ENCODE data around the gene SIK2. TPM values are rescaled to one million over a fixed set of nuclear protein-coding genes. Genes with fewer than 3 reads are reported as not detected.

The SIK2 gene
- total and polyA plus RNA-seq, 9 of the 15 experiments (the other 6 are each of a cell fraction or from before 2014, with no cell fraction given) = 0.74 to 11.6 (median 3.8) TPM

DNA sequence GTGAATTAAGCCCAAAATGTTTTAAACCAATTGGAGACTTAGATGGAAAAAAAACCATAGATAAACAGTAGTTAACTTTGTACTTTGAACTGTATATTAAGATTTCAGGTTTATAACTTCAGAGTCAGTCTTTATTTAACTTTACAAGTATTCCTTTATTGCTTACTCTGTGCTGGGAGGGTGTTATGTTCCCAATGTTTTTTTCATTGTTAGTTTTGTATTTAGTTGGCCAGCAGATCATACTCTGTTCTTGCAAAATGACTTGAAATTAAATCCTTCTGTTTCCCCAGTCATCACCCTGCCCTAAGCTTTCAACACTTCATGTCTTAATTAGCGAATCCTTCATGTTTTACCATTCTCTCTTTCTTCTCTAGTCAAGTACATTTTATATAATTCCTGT, 25.3 kb downstream of the SIK2 start:
- Histone ChIP-seq H3K9me3 (replicated peaks; ENCODE audit: control insufficient read depth, insufficient read depth, low read depth, low read length) (no peaks in the 10 kb centered on the region), H3K9me1 (ENCODE audit: control insufficient read depth, insufficient read depth, low read length) (no peaks in the 10 kb centered on the region), H3K4me1 (replicated peaks in 1 of 2; ENCODE audit: control insufficient read depth in 2 of 2, insufficient read depth in 2 of 2, low read length in 2 of 2) (peaks cover 0 to 3% of the 10 kb centered on the region in 2 experiments; a peak in 1 of 5 replicates), H3K27me3 (ENCODE audit: control insufficient read depth in 2 of 2, insufficient read depth in 2 of 2, low read length in 2 of 2) (no peaks in the 10 kb centered on the region), H3K4me3 (no peak overlapping the region), H3K9ac (ENCODE audit: insufficient read depth in 1 of 2, low read depth in 2 of 2, low read length in 2 of 2) (no peak overlapping the region), H3K4me2 (ENCODE audit: insufficient read depth, low read length) (no peak overlapping the region), H3K27ac (ENCODE audit: extremely low read depth, low read depth, low read length) (no peak overlapping the region), H3K36me3 (ENCODE audit: control insufficient read depth, insufficient read depth, low read length) (peaks cover 7% of the 10 kb centered on the region; the same call in 1 of the 3 replicates), H4K20me1 (replicated peaks; ENCODE audit: control insufficient read depth, insufficient read depth, low read length) (no peaks in the 10 kb centered on the region), H2AFZ (ENCODE audit: low read depth, low read length) (no peak overlapping the region), H3K79me2 (ENCODE audit: control insufficient read depth, insufficient read depth, low read length) (no peaks in the 10 kb centered on the region)
- intact Hi-C loops (cut with micrococcal nuclease) (no loop called here), in situ Hi-C loops (cut with MboI) (no loop called here)
- ATAC-seq = no peak
- POLR2A ChIA-PET = no interaction called here
- no peak for DNase-seq (ENCODE audit: extremely low read depth in 1 of 4, low spot score in 3 of 4)
- no peak for FAIRE-seq
- CTCF ChIA-PET (ENCODE audit: low intra/inter-chr PET ratio) = no interaction called here
- no TSS peak for BruUV-seq (replicated peaks)
- WGBS (ENCODE audit: insufficient coverage, low coverage, missing lambda C conversion rate) = 93% methylated on average over 1 of the region's 1 CpG
- TF ChIP-seq EP300 (IDR thresholded peaks at IDR 0.05; ENCODE audit: low read length) (no peak), ZSCAN29 (IDR thresholded peaks at IDR 0.05) (no peak), ARNT (IDR thresholded peaks at IDR 0.05) (no peak), NR2C2 (CRISPR knock-in tag; IDR thresholded peaks at IDR 0.05) (no peak), NR2C2 (tag; IDR thresholded peaks at IDR 0.05) (no peak), ZKSCAN3 (CRISPR knock-in tag; IDR thresholded peaks at IDR 0.05) (no peak)
- TF ChIP-seq, protein P1, sequence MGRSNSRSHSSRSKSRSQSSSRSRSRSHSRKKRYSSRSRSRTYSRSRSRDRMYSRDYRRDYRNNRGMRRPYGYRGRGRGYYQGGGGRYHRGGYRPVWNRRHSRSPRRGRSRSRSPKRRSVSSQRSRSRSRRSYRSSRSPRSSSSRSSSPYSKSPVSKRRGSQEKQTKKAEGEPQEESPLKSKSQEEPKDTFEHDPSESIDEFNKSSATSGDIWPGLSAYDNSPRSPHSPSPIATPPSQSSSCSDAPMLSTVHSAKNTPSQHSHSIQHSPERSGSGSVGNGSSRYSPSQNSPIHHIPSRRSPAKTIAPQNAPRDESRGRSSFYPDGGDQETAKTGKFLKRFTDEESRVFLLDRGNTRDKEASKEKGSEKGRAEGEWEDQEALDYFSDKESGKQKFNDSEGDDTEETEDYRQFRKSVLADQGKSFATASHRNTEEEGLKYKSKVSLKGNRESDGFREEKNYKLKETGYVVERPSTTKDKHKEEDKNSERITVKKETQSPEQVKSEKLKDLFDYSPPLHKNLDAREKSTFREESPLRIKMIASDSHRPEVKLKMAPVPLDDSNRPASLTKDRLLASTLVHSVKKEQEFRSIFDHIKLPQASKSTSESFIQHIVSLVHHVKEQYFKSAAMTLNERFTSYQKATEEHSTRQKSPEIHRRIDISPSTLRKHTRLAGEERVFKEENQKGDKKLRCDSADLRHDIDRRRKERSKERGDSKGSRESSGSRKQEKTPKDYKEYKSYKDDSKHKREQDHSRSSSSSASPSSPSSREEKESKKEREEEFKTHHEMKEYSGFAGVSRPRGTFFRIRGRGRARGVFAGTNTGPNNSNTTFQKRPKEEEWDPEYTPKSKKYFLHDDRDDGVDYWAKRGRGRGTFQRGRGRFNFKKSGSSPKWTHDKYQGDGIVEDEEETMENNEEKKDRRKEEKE (IDR thresholded peaks at IDR 0.05; ENCODE audit: borderline replicate concordance in 1 of 2, control insufficient read depth in 1 of 2, low read depth in 2 of 2, low read length in 1 of 2) = no peak
- TF ChIP-seq, protein P2, sequence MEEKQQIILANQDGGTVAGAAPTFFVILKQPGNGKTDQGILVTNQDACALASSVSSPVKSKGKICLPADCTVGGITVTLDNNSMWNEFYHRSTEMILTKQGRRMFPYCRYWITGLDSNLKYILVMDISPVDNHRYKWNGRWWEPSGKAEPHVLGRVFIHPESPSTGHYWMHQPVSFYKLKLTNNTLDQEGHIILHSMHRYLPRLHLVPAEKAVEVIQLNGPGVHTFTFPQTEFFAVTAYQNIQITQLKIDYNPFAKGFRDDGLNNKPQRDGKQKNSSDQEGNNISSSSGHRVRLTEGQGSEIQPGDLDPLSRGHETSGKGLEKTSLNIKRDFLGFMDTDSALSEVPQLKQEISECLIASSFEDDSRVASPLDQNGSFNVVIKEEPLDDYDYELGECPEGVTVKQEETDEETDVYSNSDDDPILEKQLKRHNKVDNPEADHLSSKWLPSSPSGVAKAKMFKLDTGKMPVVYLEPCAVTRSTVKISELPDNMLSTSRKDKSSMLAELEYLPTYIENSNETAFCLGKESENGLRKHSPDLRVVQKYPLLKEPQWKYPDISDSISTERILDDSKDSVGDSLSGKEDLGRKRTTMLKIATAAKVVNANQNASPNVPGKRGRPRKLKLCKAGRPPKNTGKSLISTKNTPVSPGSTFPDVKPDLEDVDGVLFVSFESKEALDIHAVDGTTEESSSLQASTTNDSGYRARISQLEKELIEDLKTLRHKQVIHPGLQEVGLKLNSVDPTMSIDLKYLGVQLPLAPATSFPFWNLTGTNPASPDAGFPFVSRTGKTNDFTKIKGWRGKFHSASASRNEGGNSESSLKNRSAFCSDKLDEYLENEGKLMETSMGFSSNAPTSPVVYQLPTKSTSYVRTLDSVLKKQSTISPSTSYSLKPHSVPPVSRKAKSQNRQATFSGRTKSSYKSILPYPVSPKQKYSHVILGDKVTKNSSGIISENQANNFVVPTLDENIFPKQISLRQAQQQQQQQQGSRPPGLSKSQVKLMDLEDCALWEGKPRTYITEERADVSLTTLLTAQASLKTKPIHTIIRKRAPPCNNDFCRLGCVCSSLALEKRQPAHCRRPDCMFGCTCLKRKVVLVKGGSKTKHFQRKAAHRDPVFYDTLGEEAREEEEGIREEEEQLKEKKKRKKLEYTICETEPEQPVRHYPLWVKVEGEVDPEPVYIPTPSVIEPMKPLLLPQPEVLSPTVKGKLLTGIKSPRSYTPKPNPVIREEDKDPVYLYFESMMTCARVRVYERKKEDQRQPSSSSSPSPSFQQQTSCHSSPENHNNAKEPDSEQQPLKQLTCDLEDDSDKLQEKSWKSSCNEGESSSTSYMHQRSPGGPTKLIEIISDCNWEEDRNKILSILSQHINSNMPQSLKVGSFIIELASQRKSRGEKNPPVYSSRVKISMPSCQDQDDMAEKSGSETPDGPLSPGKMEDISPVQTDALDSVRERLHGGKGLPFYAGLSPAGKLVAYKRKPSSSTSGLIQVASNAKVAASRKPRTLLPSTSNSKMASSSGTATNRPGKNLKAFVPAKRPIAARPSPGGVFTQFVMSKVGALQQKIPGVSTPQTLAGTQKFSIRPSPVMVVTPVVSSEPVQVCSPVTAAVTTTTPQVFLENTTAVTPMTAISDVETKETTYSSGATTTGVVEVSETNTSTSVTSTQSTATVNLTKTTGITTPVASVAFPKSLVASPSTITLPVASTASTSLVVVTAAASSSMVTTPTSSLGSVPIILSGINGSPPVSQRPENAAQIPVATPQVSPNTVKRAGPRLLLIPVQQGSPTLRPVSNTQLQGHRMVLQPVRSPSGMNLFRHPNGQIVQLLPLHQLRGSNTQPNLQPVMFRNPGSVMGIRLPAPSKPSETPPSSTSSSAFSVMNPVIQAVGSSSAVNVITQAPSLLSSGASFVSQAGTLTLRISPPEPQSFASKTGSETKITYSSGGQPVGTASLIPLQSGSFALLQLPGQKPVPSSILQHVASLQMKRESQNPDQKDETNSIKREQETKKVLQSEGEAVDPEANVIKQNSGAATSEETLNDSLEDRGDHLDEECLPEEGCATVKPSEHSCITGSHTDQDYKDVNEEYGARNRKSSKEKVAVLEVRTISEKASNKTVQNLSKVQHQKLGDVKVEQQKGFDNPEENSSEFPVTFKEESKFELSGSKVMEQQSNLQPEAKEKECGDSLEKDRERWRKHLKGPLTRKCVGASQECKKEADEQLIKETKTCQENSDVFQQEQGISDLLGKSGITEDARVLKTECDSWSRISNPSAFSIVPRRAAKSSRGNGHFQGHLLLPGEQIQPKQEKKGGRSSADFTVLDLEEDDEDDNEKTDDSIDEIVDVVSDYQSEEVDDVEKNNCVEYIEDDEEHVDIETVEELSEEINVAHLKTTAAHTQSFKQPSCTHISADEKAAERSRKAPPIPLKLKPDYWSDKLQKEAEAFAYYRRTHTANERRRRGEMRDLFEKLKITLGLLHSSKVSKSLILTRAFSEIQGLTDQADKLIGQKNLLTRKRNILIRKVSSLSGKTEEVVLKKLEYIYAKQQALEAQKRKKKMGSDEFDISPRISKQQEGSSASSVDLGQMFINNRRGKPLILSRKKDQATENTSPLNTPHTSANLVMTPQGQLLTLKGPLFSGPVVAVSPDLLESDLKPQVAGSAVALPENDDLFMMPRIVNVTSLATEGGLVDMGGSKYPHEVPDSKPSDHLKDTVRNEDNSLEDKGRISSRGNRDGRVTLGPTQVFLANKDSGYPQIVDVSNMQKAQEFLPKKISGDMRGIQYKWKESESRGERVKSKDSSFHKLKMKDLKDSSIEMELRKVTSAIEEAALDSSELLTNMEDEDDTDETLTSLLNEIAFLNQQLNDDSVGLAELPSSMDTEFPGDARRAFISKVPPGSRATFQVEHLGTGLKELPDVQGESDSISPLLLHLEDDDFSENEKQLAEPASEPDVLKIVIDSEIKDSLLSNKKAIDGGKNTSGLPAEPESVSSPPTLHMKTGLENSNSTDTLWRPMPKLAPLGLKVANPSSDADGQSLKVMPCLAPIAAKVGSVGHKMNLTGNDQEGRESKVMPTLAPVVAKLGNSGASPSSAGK (IDR thresholded peaks at IDR 0.05) = no peak
